Keratinocyte (primary cell): ENCODE measurements around the gene GRK3.
"Not testable (repeated sequence)": the region's sequence is repeated elsewhere in the genome, so short reads cannot be mapped to it uniquely, and the experiment has no call there.

Source experiments
- CTCF ChIP-seq, 3 experiments: IDR thresholded peaks in 1 of 3; conservative IDR thresholded peaks in 1 of 3; optimal IDR thresholded peaks in 1 of 3; 2 replicates in 2 of 3; 3 replicates in 1 of 3; pipeline versions ENCODE3 to v1.5.1; 2011; ENCODE audit warnings: low read length in 3 of 3, mild to moderate bottlenecking in 3 of 3, moderate library complexity in 2 of 3, control low read depth in 1 of 3, inconsistent platforms in 1 of 3; ENCODE audit not compliant: insufficient read depth in 2 of 3; ENCODE audit errors: extremely low read depth in 1 of 3
- EZH2 ChIP-seq: IDR thresholded peaks from one replicate; pipeline ENCODE4 v1.6.1; 2012; ENCODE audit warnings: inconsistent platforms, mild to moderate bottlenecking, low read length, moderate library complexity

- not testable (repeated sequence) for TF ChIP-seq CTCF (optimal IDR thresholded peaks at IDR 0.05 in 1 of 3, IDR thresholded peaks at IDR 0.05 in 1 of 3, conservative IDR thresholded peaks at IDR 0.05 in 1 of 3; ENCODE audit: extremely low read depth in 1 of 3, insufficient read depth in 2 of 3, low read length in 3 of 3); EZH2
Observed at GRCh38 chr22:25527016-25527415, 37.5 kb upstream of the GRK3 start.
